SU-DHL-6 (cell line): ENCODE results near the gene NUFIP2.
"Not testable (repeated sequence)": the region's sequence is repeated elsewhere in the genome, so short reads cannot be mapped to it uniquely, and the experiment has no call there.

Experiments used
- H2AFZ ChIP-seq: fragments of 200-600 bp; sonication (generic); 2 replicates; pipeline ENCODE4 v1.6.1; 2014; ENCODE audit warnings: low read depth, mild to moderate bottlenecking, moderate library complexity, mixed read lengths, antibody characterized with exemption, low read length; ENCODE audit not compliant: severe bottlenecking
- H3F3A ChIP-seq: fragments of 200-600 bp; shearing (Covaris generic); 2 replicates; pipeline ENCODE4 v1.6.0; 2016; ENCODE audit warnings: antibody characterized with exemption, mild to moderate bottlenecking; ENCODE audit not compliant: insufficient read depth
- H3K27ac ChIP-seq: fragments of 200-600 bp; sonication (generic); 2 replicates; pipeline ENCODE4 v1.5.1; 2016; ENCODE audit warnings: low read depth, mild to moderate bottlenecking, low read length, moderate library complexity, mixed read lengths
- H3K27me3 ChIP-seq: fragments of 200-600 bp; sonication (generic), shearing (Covaris generic); 2 replicates; pipeline ENCODE4 v1.6.0; 2014; ENCODE audit warnings: mild to moderate bottlenecking, low read length
- H3K36me3 ChIP-seq: fragments of 200-600 bp; sonication (generic); 2 replicates; pipeline ENCODE4 v1.6.1; 2014; ENCODE audit warnings: mild to moderate bottlenecking, low read length, mixed read lengths
- H3K4me2 ChIP-seq: fragments of 300-600, 200-600 bp; shearing (Covaris generic), sonication (generic); 2 replicates; pipeline ENCODE4 v1.6.0; 2014; ENCODE audit warnings: low read length, low read depth, mild to moderate bottlenecking; ENCODE audit not compliant: poor library complexity, severe bottlenecking
- H3K4me3 ChIP-seq: fragments of 200-600 bp; sonication (generic); 2 replicates; pipeline ENCODE4 v1.5.1; 2014; ENCODE audit warnings: antibody characterized with exemption, low read length, mild to moderate bottlenecking, mixed read lengths; ENCODE audit not compliant: insufficient read depth, poor library complexity, severe bottlenecking
- H3K79me2 ChIP-seq: fragments of 200-600 bp; sonication (generic); 2 replicates; pipeline ENCODE4 v1.6.1; 2014; ENCODE audit warnings: mild to moderate bottlenecking, low read length, moderate library complexity; ENCODE audit not compliant: insufficient read depth
- H3K9ac ChIP-seq: fragments of 200-600 bp; sonication (generic); 2 replicates; pipeline ENCODE4 v1.7.0; 2014; ENCODE audit warnings: mild to moderate bottlenecking, low read length
- H3K9me2 ChIP-seq: fragments of 200-600 bp; sonication (generic); replicated peaks from 2 replicates; pipeline ENCODE4 v1.6.1; 2014; ENCODE audit warnings: low read length; ENCODE audit not compliant: insufficient read depth
- H3K9me3 ChIP-seq: fragments of 200-600 bp; sonication (generic); 2 replicates; pipeline ENCODE4 v1.6.1; 2014; ENCODE audit warnings: low read length, mixed read lengths; ENCODE audit not compliant: insufficient read depth
- H4K20me1 ChIP-seq: fragments of 200-600 bp; sonication (generic); 2 replicates; pipeline ENCODE4 v1.6.1; 2014; ENCODE audit warnings: low read depth, mild to moderate bottlenecking, antibody characterized with exemption, low read length, moderate library complexity, mixed read lengths
- CTCF ChIP-seq: fragments of 200-600 bp; sonication (generic); IDR thresholded peaks from one replicate; pipeline ENCODE4 v1.5.1; 2017; ENCODE audit warnings: antibody characterized with exemption, mild to moderate bottlenecking, low read length, moderate library complexity; ENCODE audit not compliant: insufficient read depth, poor library complexity, severe bottlenecking
- EZH2phosphoT487 ChIP-seq: fragments of 200-600 bp; sonication (generic), shearing (Covaris generic); conservative IDR thresholded peaks from 2 replicates; pipeline ENCODE4 v1.6.1; 2018; ENCODE audit warnings: mild to moderate bottlenecking, antibody characterized with exemption, low read length, moderate library complexity, mixed read lengths

Gene NUFIP2

DNA sequence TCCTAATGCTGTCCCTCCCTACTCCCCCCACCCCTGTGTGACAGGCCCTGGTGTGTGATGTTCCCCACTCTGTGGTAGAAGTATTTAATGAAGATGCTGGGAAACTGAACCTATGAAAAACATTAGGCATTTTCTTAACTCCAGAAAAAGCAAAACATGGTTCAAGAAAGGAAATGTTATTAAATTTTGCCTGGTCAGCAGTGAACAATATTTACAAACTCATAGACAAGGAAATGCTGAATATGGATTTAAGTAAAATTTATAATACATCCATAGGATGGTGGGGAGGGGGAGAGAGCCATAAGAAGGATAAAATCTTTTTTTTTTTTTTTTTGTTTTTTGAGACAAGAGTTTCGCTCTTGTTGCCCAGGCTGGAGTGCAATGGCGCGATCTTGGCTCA, 58.0 kb downstream of the NUFIP2 start:
- Histone ChIP-seq H3K9me3 (no peaks in the 10 kb centered on the region), H2AFZ (no peak overlapping the region), H3K9ac (no peak overlapping the region), H4K20me1 (no peaks in the 10 kb centered on the region), H3K9me2 (no peaks in the 10 kb centered on the region), H3K36me3 (no peaks in the 10 kb centered on the region), H3K27ac (no peak overlapping the region), H3K27me3 (no peaks in the 10 kb centered on the region), H3K79me2 (no peaks in the 10 kb centered on the region), H3F3A (no peaks in the 10 kb centered on the region), H3K4me3 (no peak overlapping the region), H3K4me2 (no peak overlapping the region)
- TF ChIP-seq EZH2phosphoT487 = no peak
- no peak for TF ChIP-seq CTCF

DNA sequence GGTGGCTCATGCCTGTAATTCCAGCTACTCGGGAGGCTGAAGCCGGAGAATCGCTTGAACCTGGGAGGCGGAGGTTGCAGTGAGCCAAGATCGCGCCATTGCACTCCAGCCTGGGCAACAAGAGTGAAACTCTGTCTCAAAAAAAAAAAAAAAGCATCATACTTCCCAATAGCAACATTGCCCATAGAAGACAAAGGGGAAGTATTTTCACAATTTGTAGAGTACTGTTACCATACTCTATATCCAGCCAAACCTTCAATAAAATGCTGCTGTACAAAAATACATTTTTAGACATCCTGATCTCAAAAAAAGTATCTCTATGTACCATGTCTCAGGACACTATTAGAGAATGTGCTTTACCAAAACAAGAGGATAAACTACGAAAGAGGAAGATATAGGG, 59.0 kb downstream of the NUFIP2 start:
- not testable (repeated sequence) for H3K4me2 ChIP-seq, H3K9me2 ChIP-seq, H3K79me2 ChIP-seq, H2AFZ ChIP-seq, H3K9ac ChIP-seq, H3K27me3 ChIP-seq, H3K4me3 ChIP-seq, H4K20me1 ChIP-seq, H3K27ac ChIP-seq, H3K9me3 ChIP-seq, H3F3A ChIP-seq, H3K36me3 ChIP-seq

- Histone ChIP-seq H3K36me3 (no peaks in the 10 kb centered on the region), H3K9me3 (no peaks in the 10 kb centered on the region), H3K27me3 (no peaks in the 10 kb centered on the region), H3F3A (no peaks in the 10 kb centered on the region), H3K27ac (no peak overlapping the region), H3K9me2 (no peaks in the 10 kb centered on the region), H3K4me3 (no peak overlapping the region), H2AFZ (no peak overlapping the region), H3K9ac (no peak overlapping the region), H3K79me2 (no peaks in the 10 kb centered on the region), H3K4me2 (no peak overlapping the region), H4K20me1 (no peaks in the 10 kb centered on the region)
- no peak for TF ChIP-seq CTCF
- TF ChIP-seq EZH2phosphoT487 = no peak
Observed at GRCh38 chr17:29233301-29233700, 60.6 kb downstream of the NUFIP2 start.

DNA sequence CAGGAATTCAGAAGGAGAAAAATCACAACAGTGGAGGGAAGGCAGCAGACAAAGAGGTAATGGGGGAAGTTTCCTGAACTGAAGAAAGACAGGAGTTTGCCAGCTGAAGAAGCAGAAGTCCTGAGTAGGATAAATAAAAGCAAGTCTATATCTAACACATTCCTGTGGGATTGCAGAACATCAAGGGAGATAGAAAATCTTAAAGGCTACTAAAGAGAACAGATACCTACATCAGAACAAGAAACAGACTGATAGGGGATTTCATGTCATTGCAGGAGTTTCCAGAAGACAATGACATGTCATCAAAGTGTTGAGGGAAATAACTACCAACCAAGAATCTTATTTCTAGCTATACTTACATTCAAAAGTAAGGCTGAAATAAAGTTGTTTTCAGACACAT, 68.6 kb downstream of the NUFIP2 start:
- Histone ChIP-seq H3K79me2 (no peaks in the 10 kb centered on the region), H2AFZ (no peak overlapping the region), H3K27me3 (no peaks in the 10 kb centered on the region), H3F3A (no peaks in the 10 kb centered on the region), H3K9ac (no peak overlapping the region), H4K20me1 (no peaks in the 10 kb centered on the region), H3K36me3 (no peaks in the 10 kb centered on the region), H3K9me2 (no peaks in the 10 kb centered on the region), H3K4me2 (no peak overlapping the region), H3K4me3 (no peak overlapping the region), H3K9me3 (no peaks in the 10 kb centered on the region), H3K27ac (no peak overlapping the region)
- TF ChIP-seq CTCF = no peak
- no peak for TF ChIP-seq EZH2phosphoT487

DNA sequence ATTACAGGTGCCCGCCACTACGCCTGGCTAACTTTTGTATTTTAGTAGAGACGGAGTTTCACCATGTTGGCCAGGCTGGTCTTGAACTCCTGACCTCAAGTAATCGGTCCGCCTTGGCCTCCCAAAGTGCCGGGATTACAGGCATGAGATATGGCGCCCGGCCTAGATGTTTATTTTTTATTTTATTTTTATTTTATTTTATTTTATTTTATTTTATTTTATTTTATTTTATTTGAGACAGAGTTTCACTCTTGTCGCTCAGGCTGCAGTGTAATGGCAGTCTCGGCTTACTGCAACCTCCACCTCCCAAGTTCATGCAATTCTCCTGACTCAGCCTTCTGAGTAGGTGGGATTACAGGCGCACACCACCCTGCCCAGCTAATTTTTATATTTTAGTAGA, 72.6 kb downstream of the NUFIP2 start:
- H3K4me2 ChIP-seq, H3F3A ChIP-seq, H3K4me3 ChIP-seq, H3K27ac ChIP-seq, H3K9ac ChIP-seq, H2AFZ ChIP-seq, H3K27me3 ChIP-seq, H3K9me3 ChIP-seq, H3K9me2 ChIP-seq, H3K36me3 ChIP-seq, H3K79me2 ChIP-seq, H4K20me1 ChIP-seq: not testable (repeated sequence)
